MM.1S (cell line): ENCODE measurements around the gene TGFB1.
A peak's percentile ranks its signal among the peaks of the same experiment; 100 is the strongest.

Experiments used
- CTCF ChIP-seq: fragments of 300-600 bp; sonication (generic); IDR thresholded peaks from 2 replicates; pipeline ENCODE4 v1.5.1; 2016; ENCODE audit warnings: antibody characterized with exemption, low read length, mixed read lengths
- EZH2phosphoT487 ChIP-seq: fragments of 300-600 bp; sonication (generic); IDR thresholded peaks from 2 replicates; pipeline ENCODE4 v1.6.1; 2018; ENCODE audit warnings: antibody characterized with exemption, low read length

DNA sequence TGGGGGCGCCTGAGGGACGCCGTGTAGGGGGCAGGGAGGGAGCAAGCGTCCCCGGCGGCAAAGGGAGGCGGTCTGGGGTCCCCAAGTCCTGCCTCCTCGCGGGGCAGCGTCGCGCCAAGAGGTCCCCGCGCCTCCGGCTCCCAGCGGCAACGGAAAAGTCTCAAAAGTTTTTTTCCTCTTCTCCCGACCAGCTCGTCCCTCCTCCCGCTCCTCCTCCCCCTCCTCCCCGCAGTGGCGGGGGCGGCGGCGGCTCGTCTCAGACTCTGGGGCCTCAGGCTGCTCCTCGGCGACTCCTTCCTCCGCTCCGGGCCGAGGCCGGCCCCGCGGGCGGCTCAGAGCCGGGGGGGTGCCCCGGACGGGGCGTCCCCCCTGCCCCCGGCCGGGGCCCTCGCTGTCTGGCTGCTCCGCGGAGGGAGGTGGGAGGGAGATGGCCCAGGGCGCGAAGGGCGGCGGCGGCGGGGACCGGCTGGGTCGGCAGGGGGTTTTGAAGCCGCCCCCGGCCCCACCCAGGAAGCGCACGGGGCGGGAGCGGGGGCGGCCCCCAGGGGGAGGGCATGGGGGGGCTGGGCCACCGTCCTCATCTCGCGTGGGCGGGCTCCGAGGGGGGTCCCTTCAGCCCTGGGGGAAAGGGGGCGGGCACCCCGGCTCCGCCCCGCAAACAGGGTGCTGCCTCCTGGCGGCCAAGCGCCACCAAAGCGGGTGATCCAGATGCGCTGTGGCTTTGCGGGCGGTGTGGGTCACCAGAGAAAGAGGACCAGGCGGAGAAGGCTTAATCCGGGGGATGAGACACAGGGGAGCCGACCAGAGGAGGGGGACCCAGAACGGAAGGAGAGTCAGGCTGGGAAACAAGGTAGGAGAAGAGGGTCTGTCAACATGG is at the start of gene TGFB1:
- TF ChIP-seq CTCF (peak; percentile 83), EZH2phosphoT487 (no peak)
